Skeletal muscle satellite cell (primary cell): ENCODE measurements around the gene PLAA. TPM values are rescaled to one million over a fixed set of nuclear protein-coding genes. Genes with fewer than 3 reads are reported as not detected.
"Not testable (repeated sequence)": the region's sequence is repeated elsewhere in the genome, so short reads cannot be mapped to it uniquely, and the experiment has no call there.

Experiments used
- H3K27me3 ChIP-seq: 2 replicates; pipeline ENCODE4 v1.7.0; 2013; ENCODE audit warnings: low read length; ENCODE audit not compliant: control insufficient read depth, insufficient read depth
- H3K36me3 ChIP-seq: 2 replicates; pipeline ENCODE4 v1.7.0; 2013; ENCODE audit warnings: mild to moderate bottlenecking, control low read depth, low read length; ENCODE audit not compliant: insufficient read depth
- H3K4me1 ChIP-seq: 2 replicates; pipeline ENCODE4 v1.7.0; 2013; ENCODE audit warnings: low read length; ENCODE audit not compliant: control insufficient read depth, insufficient read depth
- H3K4me2 ChIP-seq: 2 replicates; pipeline ENCODE4 v1.7.0; 2013; ENCODE audit warnings: mild to moderate bottlenecking, low read length
- H3K4me3 ChIP-seq: 2 replicates; pipeline ENCODE4 v1.7.0; 2013; ENCODE audit warnings: low read length
- H3K9ac ChIP-seq: 2 replicates; pipeline ENCODE4 v1.7.0; 2013; ENCODE audit warnings: mild to moderate bottlenecking, low read depth, low read length, moderate library complexity
- H3K9me3 ChIP-seq: replicated peaks from 2 replicates; pipeline ENCODE4 v1.7.0; 2013; ENCODE audit warnings: mild to moderate bottlenecking, control low read depth, low read length
- small RNA-seq: library from RNA; depleted of rRNA; stranded (forward); fragments of <200 nt; gene quantifications from one replicate; pipeline ENCODE3, GENCODE V24; 2012

The PLAA gene

GRCh38 chr9:26875155-26875554, 71.9 kb downstream of the PLAA start:
- H3K9me3 ChIP-seq, H3K27me3 ChIP-seq, H3K9ac ChIP-seq, H3K4me3 ChIP-seq, H3K4me1 ChIP-seq, H3K36me3 ChIP-seq, H3K4me2 ChIP-seq: not testable (repeated sequence)

DNA sequence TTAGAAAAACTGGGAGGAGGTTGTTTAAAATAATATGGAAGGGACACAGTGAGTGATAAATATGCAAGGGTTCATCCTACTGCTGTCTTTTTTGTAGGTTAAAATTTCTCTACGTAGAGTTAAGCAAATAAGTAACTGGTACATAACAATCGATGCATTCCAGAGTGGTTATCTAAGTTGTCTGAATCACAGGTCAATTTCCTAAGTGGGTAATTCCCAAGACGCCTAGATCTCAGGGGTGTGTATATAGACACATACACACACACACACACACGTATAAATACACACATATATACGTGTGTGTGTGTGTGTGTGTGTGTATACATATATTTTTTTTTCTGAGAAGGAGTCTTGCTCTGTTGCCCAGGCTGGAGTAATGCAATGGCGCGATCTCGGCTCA, 76.8 kb downstream of the PLAA start:
- H3K9me3 ChIP-seq = no peaks in the 10 kb centered on the region
- no peak overlapping the region for H3K9ac ChIP-seq
- no peaks in the 10 kb centered on the region for H3K27me3 ChIP-seq
- no peaks in the 10 kb centered on the region for H3K36me3 ChIP-seq
- H3K4me3 ChIP-seq = no peak overlapping the region
- no peaks in the 10 kb centered on the region for H3K4me1 ChIP-seq
- no peak overlapping the region for H3K4me2 ChIP-seq

DNA sequence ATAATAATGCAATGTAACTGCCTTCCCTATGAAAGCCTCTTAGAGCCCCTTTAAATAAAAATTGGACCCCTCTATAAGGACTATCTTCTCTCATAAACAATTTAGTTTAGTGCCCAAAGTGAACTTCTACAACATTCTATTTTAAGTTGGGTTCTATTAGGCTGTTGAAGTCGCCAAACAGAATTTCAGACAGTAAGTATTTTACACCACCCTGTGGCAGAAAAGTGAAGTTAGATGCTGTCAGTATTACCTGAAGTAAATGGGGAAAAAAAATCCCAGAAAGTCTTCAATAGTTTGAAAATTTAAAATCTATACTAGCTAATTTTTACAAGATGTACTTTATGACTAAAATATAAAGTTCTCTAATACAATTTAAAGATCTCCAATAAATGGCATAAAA, 84.0 kb downstream of the PLAA start:
- Histone ChIP-seq H3K36me3 (peaks cover 8% of the 10 kb centered on the region), H3K9me3 (no peaks in the 10 kb centered on the region), H3K4me2 (no peak overlapping the region), H3K4me1 (no peaks in the 10 kb centered on the region), H3K27me3 (no peaks in the 10 kb centered on the region), H3K4me3 (no peak overlapping the region), H3K9ac (no peak overlapping the region)

GRCh38 chr9:26856413-26857032, 90.5 kb downstream of the PLAA start:
- H3K9me3 ChIP-seq = no peaks in the 10 kb centered on the region
- no peak overlapping the region for H3K4me2 ChIP-seq
- no peaks in the 10 kb centered on the region for H3K27me3 ChIP-seq
- H3K4me3 ChIP-seq = no peak overlapping the region
- no peaks in the 10 kb centered on the region for H3K4me1 ChIP-seq
- H3K36me3 ChIP-seq = peaks cover 16% of the 10 kb centered on the region
- H3K9ac ChIP-seq = no peak overlapping the region

Small RNA genes within 50 kb of the gene (small RNA-seq; reads per million reads assigned to genes)
- gene RN7SL100P = not detected
